GM23338 (cell line): Measurements from ENCODE around the gene PSMD5. TPM values are rescaled to one million over a fixed set of nuclear protein-coding genes. Genes with fewer than 3 reads are reported as not detected.

Source experiments
- ATAC-seq: fragments of 200-7000 bp; cut with Tn5 transposase; 3 replicates; pipeline ENCODE4 v1.9.1; 2020
- DNase-seq: peaks from one replicate; pipeline ENCODE4 v3.0.0-alpha.2; 2015; ENCODE audit warnings: low spot score
- H2AFZ ChIP-seq: fragments of 200-600 bp; sonication (generic); 2 replicates; pipeline ENCODE4 v1.8.0; 2016; ENCODE audit warnings: antibody characterized with exemption, mild to moderate bottlenecking, moderate library complexity
- H3F3A ChIP-seq: fragments of 200-600 bp; sonication (generic); replicated peaks from 2 replicates; pipeline ENCODE4 v1.8.0; 2017; ENCODE audit warnings: antibody characterized with exemption, mixed run types, low read depth
- H3K27ac ChIP-seq: fragments of 200-600 bp; sonication (generic); 2 replicates; pipeline ENCODE4 v1.6.1; 2016; ENCODE audit warnings: low read depth
- H3K27me3 ChIP-seq: fragments of 200-600 bp; sonication (generic); 2 replicates; pipeline ENCODE4 v1.8.0; 2016; ENCODE audit warnings: mild to moderate bottlenecking, mixed run types, moderate library complexity; ENCODE audit not compliant: insufficient read depth
- H3K36me3 ChIP-seq: fragments of 200-600 bp; sonication (generic); 2 replicates; pipeline ENCODE4 v1.8.0; 2016; ENCODE audit warnings: mild to moderate bottlenecking; ENCODE audit not compliant: insufficient read depth
- H3K4me1 ChIP-seq: fragments of 200-600 bp; sonication (generic); 2 replicates; pipeline ENCODE4 v1.8.0; 2016; ENCODE audit warnings: mild to moderate bottlenecking, moderate library complexity; ENCODE audit not compliant: insufficient read depth
- H3K4me2 ChIP-seq: fragments of 200-600 bp; sonication (generic); 2 replicates; pipeline ENCODE4 v1.7.1; 2017; ENCODE audit warnings: mixed run types
- H3K4me3 ChIP-seq: fragments of 200-600 bp; sonication (generic); 2 replicates; pipeline ENCODE4 v1.6.1; 2016; ENCODE audit warnings: mixed run types
- H3K79me2 ChIP-seq: fragments of 200-600 bp; sonication (generic); replicated peaks from 2 replicates; pipeline ENCODE4 v1.8.0; 2017; ENCODE audit warnings: mild to moderate bottlenecking; ENCODE audit not compliant: insufficient read depth
- H3K9me2 ChIP-seq: fragments of 200-600 bp; sonication (generic); 2 replicates; pipeline ENCODE4 v1.8.0; 2017; ENCODE audit not compliant: insufficient read depth
- H4K20me1 ChIP-seq: fragments of 200-600 bp; sonication (generic); replicated peaks from 2 replicates; pipeline ENCODE4 v1.8.0; 2017; ENCODE audit warnings: mild to moderate bottlenecking; ENCODE audit not compliant: insufficient read depth
- H3K27ac Mint-ChIP-seq: 2 replicates; pipeline ENCODE4 v1.8.0; 2020; ENCODE audit warnings: inconsistent platforms, mild to moderate bottlenecking, moderate library complexity, mixed read lengths
- H3K27me3 Mint-ChIP-seq: 3 replicates; pipeline ENCODE4 v1.8.0; 2022; ENCODE audit warnings: low read depth, mild to moderate bottlenecking, moderate library complexity, mixed read lengths, inconsistent platforms; ENCODE audit not compliant: insufficient read depth, poor library complexity
- H3K36me3 Mint-ChIP-seq: 3 replicates; pipeline ENCODE4 v1.8.0; 2021; ENCODE audit warnings: low read depth, mild to moderate bottlenecking, inconsistent platforms, moderate library complexity, mixed read lengths
- H3K4me1 Mint-ChIP-seq: 3 replicates; pipeline ENCODE4 v1.8.0; 2020; ENCODE audit warnings: mild to moderate bottlenecking, inconsistent platforms, mixed read lengths
- H3K4me3 Mint-ChIP-seq: 3 replicates; pipeline ENCODE4 v1.8.0; 2021; ENCODE audit warnings: moderate library complexity, mild to moderate bottlenecking, inconsistent platforms, mixed read lengths
- H3K9me3 Mint-ChIP-seq: 3 replicates; pipeline ENCODE4 v1.8.0; 2020; ENCODE audit warnings: moderate library complexity, mild to moderate bottlenecking, inconsistent platforms, mixed read lengths
- CREB1 ChIP-seq: fragments of 250-450 bp; sonication (Bioruptor Pico); IDR thresholded peaks from 2 replicates; pipeline ENCODE4 v1.5.0; 2020; ENCODE audit warnings: low read depth, mild to moderate bottlenecking, moderate library complexity
- EZH2 ChIP-seq: fragments of 200-600 bp; sonication (generic); IDR thresholded peaks from one replicate; pipeline ENCODE4 v1.8.0; 2017; ENCODE audit warnings: antibody characterized with exemption, mild to moderate bottlenecking, low read depth; ENCODE audit not compliant: unreplicated experiment
- EZH2phosphoT487 ChIP-seq: fragments of 200-600 bp; sonication (generic); IDR thresholded peaks from one replicate; pipeline ENCODE4 v1.8.1; 2018; ENCODE audit warnings: antibody characterized with exemption; ENCODE audit not compliant: unreplicated experiment
- JUNB ChIP-seq: IDR thresholded peaks from one replicate; pipeline ENCODE4 v1.6.1; 2016; ENCODE audit warnings: antibody characterized with exemption; ENCODE audit not compliant: unreplicated experiment
- POLR2AphosphoS5 ChIP-seq: IDR thresholded peaks from 2 replicates; pipeline ENCODE4 v1.6.1; 2016; ENCODE audit warnings: antibody characterized with exemption, low read depth
- STAT1 ChIP-seq: IDR thresholded peaks from one replicate; pipeline ENCODE4 v1.6.1; 2016; ENCODE audit warnings: antibody characterized with exemption; ENCODE audit not compliant: unreplicated experiment
- ZNF114 ChIP-seq: fragments of 250-450 bp; sonication (Bioruptor Pico); IDR thresholded peaks from 2 replicates; pipeline ENCODE4 v1.5.0; 2020; ENCODE audit warnings: mild to moderate bottlenecking, moderate library complexity
- ZNF331 ChIP-seq: fragments of 250-450 bp; sonication (Bioruptor Pico); IDR thresholded peaks from 2 replicates; pipeline ENCODE4 v1.5.0; 2020; ENCODE audit warnings: low read depth, mild to moderate bottlenecking, moderate library complexity
- polyA plus RNA-seq: library from polyadenylated mRNA; unstranded; fragments of >200 nt; fragmentation: Nextera tagmentation; extraction: Ambion mirVana; gene quantifications from 2 replicates; pipeline ENCODE4 v1.2.1, GENCODE V29; 2016
- total RNA-seq: library from RNA; depleted of rRNA; stranded (reverse); fragments of >200 nt; shearing (Covaris generic); gene quantifications from 2 replicates; pipeline ENCODE4 v1.2.3, GENCODE V29; 2014
- TF ChIP-seq, protein P1 (sequence below): IDR thresholded peaks from one replicate; pipeline ENCODE4 v1.6.1; 2018; ENCODE audit warnings: antibody characterized with exemption; ENCODE audit not compliant: unreplicated experiment
- TF ChIP-seq, protein P2 (sequence below), 2 experiments: fragments of 200-600 bp in 1 of 2; sonication (generic) in 1 of 2; conservative IDR thresholded peaks; 2 replicates each; pipeline versions ENCODE4 v1.5.1 to v1.6.1; 2016 to 2017; ENCODE audit warnings: antibody characterized with exemption in 2 of 2, low read depth in 2 of 2, mild to moderate bottlenecking in 2 of 2, moderate library complexity in 1 of 2
- TF ChIP-seq, protein P3 (sequence below): IDR thresholded peaks from 2 replicates; pipeline ENCODE4 v1.6.1; 2016; ENCODE audit warnings: antibody characterized with exemption

Gene PSMD5
- total and polyA plus RNA-seq, 2 experiments from 2014 or later = 23.9 to 40.5 TPM

DNA sequence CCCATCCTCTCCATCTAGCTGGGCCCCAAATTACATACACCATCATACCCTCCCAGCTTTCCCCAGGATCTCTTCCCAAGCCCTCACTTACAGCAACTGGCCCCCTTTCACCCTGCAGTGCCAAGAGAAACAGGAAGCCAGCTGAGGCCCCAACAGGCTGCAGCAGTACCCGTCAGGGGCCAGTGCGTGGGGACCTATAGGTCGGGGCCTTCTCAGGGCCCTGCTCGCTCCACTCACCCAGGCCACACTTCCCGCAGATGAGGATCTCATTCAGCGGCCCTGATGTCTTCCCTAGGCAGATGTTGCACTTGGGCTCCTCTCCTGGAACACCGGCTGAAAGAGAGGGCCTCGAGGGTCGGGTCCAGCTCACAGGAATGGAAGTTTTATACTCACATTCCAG lies 27.5 kb upstream of the PSMD5 start:
- TF ChIP-seq, protein P1, sequence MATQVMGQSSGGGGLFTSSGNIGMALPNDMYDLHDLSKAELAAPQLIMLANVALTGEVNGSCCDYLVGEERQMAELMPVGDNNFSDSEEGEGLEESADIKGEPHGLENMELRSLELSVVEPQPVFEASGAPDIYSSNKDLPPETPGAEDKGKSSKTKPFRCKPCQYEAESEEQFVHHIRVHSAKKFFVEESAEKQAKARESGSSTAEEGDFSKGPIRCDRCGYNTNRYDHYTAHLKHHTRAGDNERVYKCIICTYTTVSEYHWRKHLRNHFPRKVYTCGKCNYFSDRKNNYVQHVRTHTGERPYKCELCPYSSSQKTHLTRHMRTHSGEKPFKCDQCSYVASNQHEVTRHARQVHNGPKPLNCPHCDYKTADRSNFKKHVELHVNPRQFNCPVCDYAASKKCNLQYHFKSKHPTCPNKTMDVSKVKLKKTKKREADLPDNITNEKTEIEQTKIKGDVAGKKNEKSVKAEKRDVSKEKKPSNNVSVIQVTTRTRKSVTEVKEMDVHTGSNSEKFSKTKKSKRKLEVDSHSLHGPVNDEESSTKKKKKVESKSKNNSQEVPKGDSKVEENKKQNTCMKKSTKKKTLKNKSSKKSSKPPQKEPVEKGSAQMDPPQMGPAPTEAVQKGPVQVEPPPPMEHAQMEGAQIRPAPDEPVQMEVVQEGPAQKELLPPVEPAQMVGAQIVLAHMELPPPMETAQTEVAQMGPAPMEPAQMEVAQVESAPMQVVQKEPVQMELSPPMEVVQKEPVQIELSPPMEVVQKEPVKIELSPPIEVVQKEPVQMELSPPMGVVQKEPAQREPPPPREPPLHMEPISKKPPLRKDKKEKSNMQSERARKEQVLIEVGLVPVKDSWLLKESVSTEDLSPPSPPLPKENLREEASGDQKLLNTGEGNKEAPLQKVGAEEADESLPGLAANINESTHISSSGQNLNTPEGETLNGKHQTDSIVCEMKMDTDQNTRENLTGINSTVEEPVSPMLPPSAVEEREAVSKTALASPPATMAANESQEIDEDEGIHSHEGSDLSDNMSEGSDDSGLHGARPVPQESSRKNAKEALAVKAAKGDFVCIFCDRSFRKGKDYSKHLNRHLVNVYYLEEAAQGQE = no peak
- TF ChIP-seq POLR2AphosphoS5 = no peak
- TF ChIP-seq JUNB = no peak
- TF ChIP-seq, protein P2, sequence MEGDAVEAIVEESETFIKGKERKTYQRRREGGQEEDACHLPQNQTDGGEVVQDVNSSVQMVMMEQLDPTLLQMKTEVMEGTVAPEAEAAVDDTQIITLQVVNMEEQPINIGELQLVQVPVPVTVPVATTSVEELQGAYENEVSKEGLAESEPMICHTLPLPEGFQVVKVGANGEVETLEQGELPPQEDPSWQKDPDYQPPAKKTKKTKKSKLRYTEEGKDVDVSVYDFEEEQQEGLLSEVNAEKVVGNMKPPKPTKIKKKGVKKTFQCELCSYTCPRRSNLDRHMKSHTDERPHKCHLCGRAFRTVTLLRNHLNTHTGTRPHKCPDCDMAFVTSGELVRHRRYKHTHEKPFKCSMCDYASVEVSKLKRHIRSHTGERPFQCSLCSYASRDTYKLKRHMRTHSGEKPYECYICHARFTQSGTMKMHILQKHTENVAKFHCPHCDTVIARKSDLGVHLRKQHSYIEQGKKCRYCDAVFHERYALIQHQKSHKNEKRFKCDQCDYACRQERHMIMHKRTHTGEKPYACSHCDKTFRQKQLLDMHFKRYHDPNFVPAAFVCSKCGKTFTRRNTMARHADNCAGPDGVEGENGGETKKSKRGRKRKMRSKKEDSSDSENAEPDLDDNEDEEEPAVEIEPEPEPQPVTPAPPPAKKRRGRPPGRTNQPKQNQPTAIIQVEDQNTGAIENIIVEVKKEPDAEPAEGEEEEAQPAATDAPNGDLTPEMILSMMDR (conservative IDR thresholded peaks at IDR 0.05; ENCODE audit: low read depth in 2 of 2) = no peak
- no peak for TF ChIP-seq EZH2
- no peak for TF ChIP-seq ZNF331
- H2AFZ ChIP-seq = no peak overlapping the region
- H3K36me3 ChIP-seq = peaks cover 5% of the 10 kb centered on the region; the same call in 1 of the 2 replicates
- peaks cover 18% of the 10 kb centered on the region for H3K27me3 Mint-ChIP-seq
- no peak overlapping the region for H3K27ac ChIP-seq
- H4K20me1 ChIP-seq = no peaks in the 10 kb centered on the region
- no peak overlapping the region for H3K4me3 Mint-ChIP-seq
- H3K79me2 ChIP-seq = peaks cover 2% of the 10 kb centered on the region; the same call in 1 of the 2 replicates
- H3F3A ChIP-seq = peaks cover 24% of the 10 kb centered on the region
- ATAC-seq (no peak), DNase-seq (no peak)
- no peak overlapping the region for H3K27ac Mint-ChIP-seq
- no peaks in the 10 kb centered on the region for H3K9me3 Mint-ChIP-seq
- no peaks in the 10 kb centered on the region for H3K9me2 ChIP-seq
- H3K4me2 ChIP-seq = no peak overlapping the region
- H3K36me3 Mint-ChIP-seq = peaks cover 43% of the 10 kb centered on the region
- peaks cover 39% of the 10 kb centered on the region for H3K4me1 Mint-ChIP-seq
- H3K4me1 ChIP-seq = peaks cover 28% of the 10 kb centered on the region
- H3K27me3 ChIP-seq = no peaks in the 10 kb centered on the region
- H3K4me3 ChIP-seq = no peak overlapping the region

DNA sequence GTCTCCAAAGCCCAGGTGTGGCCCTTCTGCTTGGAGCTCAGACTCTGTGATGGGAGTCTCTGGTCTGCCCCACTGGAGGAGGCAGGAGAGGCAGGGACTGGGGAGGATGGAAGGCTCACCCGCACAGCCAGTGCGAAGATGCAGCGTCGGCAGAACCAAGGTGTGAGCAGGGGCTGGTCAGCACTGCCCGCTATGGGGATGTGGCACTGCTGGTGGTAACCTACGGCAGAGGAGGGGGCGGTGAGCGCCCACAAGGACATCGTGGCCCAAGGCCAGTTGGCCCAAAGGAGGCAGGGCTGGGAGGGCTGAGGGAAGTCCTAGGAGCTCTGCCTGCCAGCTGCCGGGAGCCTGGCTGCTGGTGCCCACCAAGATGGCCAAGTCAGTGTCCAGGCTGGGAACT lies 27.0 kb upstream of the PSMD5 start:
- no peak overlapping the region for H3K27ac Mint-ChIP-seq
- H3K4me3 Mint-ChIP-seq = no peak overlapping the region
- TF ChIP-seq, protein P2 (conservative IDR thresholded peaks at IDR 0.05; ENCODE audit: low read depth in 2 of 2) = no peak
- TF ChIP-seq EZH2phosphoT487 = no peak
- TF ChIP-seq, protein P1 = no peak
- TF ChIP-seq, protein P3, sequence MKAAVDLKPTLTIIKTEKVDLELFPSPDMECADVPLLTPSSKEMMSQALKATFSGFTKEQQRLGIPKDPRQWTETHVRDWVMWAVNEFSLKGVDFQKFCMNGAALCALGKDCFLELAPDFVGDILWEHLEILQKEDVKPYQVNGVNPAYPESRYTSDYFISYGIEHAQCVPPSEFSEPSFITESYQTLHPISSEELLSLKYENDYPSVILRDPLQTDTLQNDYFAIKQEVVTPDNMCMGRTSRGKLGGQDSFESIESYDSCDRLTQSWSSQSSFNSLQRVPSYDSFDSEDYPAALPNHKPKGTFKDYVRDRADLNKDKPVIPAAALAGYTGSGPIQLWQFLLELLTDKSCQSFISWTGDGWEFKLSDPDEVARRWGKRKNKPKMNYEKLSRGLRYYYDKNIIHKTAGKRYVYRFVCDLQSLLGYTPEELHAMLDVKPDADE = no peak
- no peak for TF ChIP-seq ZNF114 (CRISPR knock-in tag)
- no peak for TF ChIP-seq CREB1 (CRISPR knock-in tag)
- no peak for TF ChIP-seq ZNF331
- no peak for TF ChIP-seq STAT1

More for the DNA sequence above, 27.0 kb upstream of the PSMD5 start:
- H3K9me2 ChIP-seq = no peaks in the 10 kb centered on the region
- H3K27ac ChIP-seq = no peak overlapping the region
- ATAC-seq = no peak
- no peaks in the 10 kb centered on the region for H3K9me3 Mint-ChIP-seq
- H4K20me1 ChIP-seq = no peaks in the 10 kb centered on the region
- no peaks in the 10 kb centered on the region for H3K79me2 ChIP-seq
- H3K27me3 Mint-ChIP-seq = peaks cover 17% of the 10 kb centered on the region
- H3F3A ChIP-seq = peaks cover 23% of the 10 kb centered on the region
- peaks cover 23% of the 10 kb centered on the region for H3K4me1 ChIP-seq
- H3K4me1 Mint-ChIP-seq = peaks cover 36% of the 10 kb centered on the region
- H2AFZ ChIP-seq = no peak overlapping the region
- DNase-seq = no peak
- H3K36me3 Mint-ChIP-seq = peaks cover 42% of the 10 kb centered on the region
- peaks cover 5% of the 10 kb centered on the region; the same call in 1 of the 2 replicates for H3K36me3 ChIP-seq
- no peaks in the 10 kb centered on the region for H3K27me3 ChIP-seq
- peak overlapping the region; percentile 83; the same call in 1 of the 2 replicates for H3K4me2 ChIP-seq
- H3K4me3 ChIP-seq = peak overlapping the region; percentile 72; the same call in 1 of the 2 replicates
